SK-N-SH (cell line): ENCODE measurements around the gene CYTH4. TPM values are rescaled to one million over a fixed set of nuclear protein-coding genes. Genes with fewer than 3 reads are reported as not detected.

ENCODE experiments used
- CTCF ChIA-PET: fragments of 300-600, 350-600 bp; formaldehyde crosslinking; extraction: SDS; loops from one replicate; lab custom pipeline; 2021; lab: Yijun Ruan, JAX
- POLR2A ChIA-PET: fragments of 350-600 bp; sonication (Branson Sonifier 250); formaldehyde crosslinking; extraction: SDS; loops from one replicate; lab custom pipeline; 2020; ENCODE audit warnings: antibody characterized with exemption, inconsistent platforms; lab: Yijun Ruan, JAX
- DNase-seq: peaks from one replicate; pipeline ENCODE4 v3.0.0; 2012
- H2AFZ ChIP-seq: fragments of 200-600 bp; sonication (generic); 2 replicates; pipeline ENCODE4 v1.8.1; 2016; ENCODE audit warnings: antibody characterized with exemption, mild to moderate bottlenecking, low read depth
- H3F3A ChIP-seq: fragments of 200-600 bp; sonication (generic); replicated peaks from 2 replicates; pipeline ENCODE3; 2016; ENCODE audit warnings: antibody characterized with exemption, mild to moderate bottlenecking; ENCODE audit not compliant: insufficient read depth
- H3K27ac ChIP-seq, 2 experiments: fragments of 200-500 bp in 1 of 2; fragments of 200-600 bp in 1 of 2; sonication (Bioruptor generic) in 1 of 2; sonication (generic), shearing (Covaris generic) in 1 of 2; 2 replicates each; pipeline versions ENCODE4 v1.5.1 to v1.6.1; 2014 to 2016; ENCODE audit warnings: low read depth in 2 of 2, inconsistent platforms in 1 of 2, low read length in 1 of 2, mild to moderate bottlenecking in 1 of 2, mixed read lengths in 1 of 2
- H3K27me3 ChIP-seq: fragments of 200-600 bp; sonication (generic), shearing (Covaris generic); 2 replicates; pipeline ENCODE4 v1.6.1; 2016; ENCODE audit warnings: mixed run types; ENCODE audit not compliant: insufficient read depth
- H3K36me3 ChIP-seq, 2 experiments: fragments of 200-500 bp in 1 of 2; fragments of 200-600 bp in 1 of 2; sonication (Bioruptor generic) in 1 of 2; sonication (generic) in 1 of 2; replicated peaks in 1 of 2; 2 replicates each; pipeline versions ENCODE3 to v1.5.1; 2014 to 2016; ENCODE audit warnings: low read length in 1 of 2, mild to moderate bottlenecking in 1 of 2; ENCODE audit not compliant: insufficient read depth in 2 of 2, control insufficient read depth in 1 of 2
- H3K4me1 ChIP-seq, 2 experiments: fragments of 200-500 bp in 1 of 2; fragments of 200-600 bp in 1 of 2; sonication (Bioruptor generic) in 1 of 2; sonication (generic), shearing (Covaris generic) in 1 of 2; 2 replicates each; pipeline versions ENCODE4 v1.5.1 to v1.6.1; 2014 to 2016; ENCODE audit warnings: low read depth in 1 of 2, low read length in 1 of 2, mixed run types in 1 of 2; ENCODE audit not compliant: insufficient read depth in 2 of 2, control insufficient read depth in 1 of 2
- H3K4me2 ChIP-seq: fragments of 200-600 bp; sonication (generic), shearing (Covaris generic); 2 replicates; pipeline ENCODE4 v1.6.1; 2017; ENCODE audit warnings: mixed run types
- H3K4me3 ChIP-seq, 2 experiments: fragments of 200-500 bp in 1 of 2; fragments of 200-600 bp in 1 of 2; sonication (Bioruptor generic) in 1 of 2; sonication (generic), shearing (Covaris generic) in 1 of 2; 2 replicates each; pipeline versions ENCODE4 v1.5.1 to v1.8.1; 2014 to 2016; ENCODE audit warnings: low read depth in 2 of 2, inconsistent platforms in 1 of 2, low read length in 1 of 2, mild to moderate bottlenecking in 1 of 2, mixed read lengths in 1 of 2, moderate library complexity in 1 of 2
- H3K79me2 ChIP-seq: fragments of 200-600 bp; sonication (generic); 2 replicates; pipeline ENCODE4 v1.8.1; 2017; ENCODE audit warnings: mild to moderate bottlenecking; ENCODE audit not compliant: insufficient read depth
- H3K9ac ChIP-seq: fragments of 200-600 bp; sonication (generic); 2 replicates; pipeline ENCODE4 v1.6.1; 2017; ENCODE audit warnings: mixed run types
- H3K9me2 ChIP-seq: fragments of 200-600 bp; sonication (generic); 2 replicates; pipeline ENCODE4 v1.6.1; 2017; ENCODE audit warnings: mixed run types
- H3K9me3 ChIP-seq: fragments of 200-600 bp; sonication (generic); 2 replicates; pipeline ENCODE4 v1.6.1; 2017; ENCODE audit warnings: mixed run types, mild to moderate bottlenecking, moderate library complexity
- H4K20me1 ChIP-seq: fragments of 200-600 bp; sonication (generic); 2 replicates; pipeline ENCODE4 v1.6.1; 2017; ENCODE audit warnings: mild to moderate bottlenecking, mixed run types; ENCODE audit not compliant: insufficient read depth
- EZH2phosphoT487 ChIP-seq: fragments of 200-600 bp; sonication (generic); IDR thresholded peaks from 2 replicates; pipeline ENCODE4 v1.6.1; 2017; ENCODE audit warnings: low read depth, mixed run types, mild to moderate bottlenecking, antibody characterized with exemption, moderate library complexity, borderline replicate concordance
- FOSL2 ChIP-seq: IDR thresholded peaks from 2 replicates; pipeline ENCODE4 v1.4.0; 2012; ENCODE audit warnings: low read depth, mild to moderate bottlenecking, moderate library complexity, borderline replicate concordance
- FOXJ3 ChIP-seq: sonication (generic); formaldehyde crosslinking; IDR thresholded peaks from 2 replicates; pipeline ENCODE4 v1.5.1; 2020; ENCODE audit warnings: mild to moderate bottlenecking, missing genetic modification reagents
- FOXM1 ChIP-seq: IDR thresholded peaks from 2 replicates; pipeline ENCODE4 v1.4.0; 2012; ENCODE audit warnings: low read depth, mild to moderate bottlenecking
- GABPA ChIP-seq: IDR thresholded peaks from 2 replicates; pipeline ENCODE4 v1.4.0; 2012; ENCODE audit warnings: low read depth, mild to moderate bottlenecking
- GATA2 ChIP-seq: sonication (generic); formaldehyde crosslinking; IDR thresholded peaks from 2 replicates; pipeline ENCODE4 v1.5.0; 2020; ENCODE audit warnings: mild to moderate bottlenecking, missing genetic modification reagents
- JUND ChIP-seq: IDR thresholded peaks from 2 replicates; pipeline ENCODE4 v1.4.0; 2012
- NFIC ChIP-seq: IDR thresholded peaks from 2 replicates; pipeline ENCODE4 v1.4.0; 2012; ENCODE audit warnings: borderline replicate concordance
- RAD21 ChIP-seq: IDR thresholded peaks from 2 replicates; pipeline ENCODE4 v1.6.1; 2012; ENCODE audit warnings: mild to moderate bottlenecking, low read length
- RCOR1 ChIP-seq: fragments of 150-350 bp; IDR thresholded peaks from 2 replicates; pipeline ENCODE4 v1.6.1; 2017; ENCODE audit warnings: antibody characterized with exemption, low read length
- RXRA ChIP-seq: IDR thresholded peaks from 2 replicates; pipeline ENCODE4 v1.4.0; 2012; ENCODE audit warnings: low read depth, mild to moderate bottlenecking, borderline replicate concordance
- SMC3 ChIP-seq: IDR thresholded peaks from 2 replicates; pipeline ENCODE4 v1.6.1; 2012; ENCODE audit warnings: low read depth, low read length, improper control_type of control experiment
- TAF1 ChIP-seq: IDR thresholded peaks from 2 replicates; pipeline ENCODE4 v1.6.1; 2012; ENCODE audit warnings: low read depth, mild to moderate bottlenecking, low read length, moderate library complexity, borderline replicate concordance
- TCF12 ChIP-seq: IDR thresholded peaks from 2 replicates; pipeline ENCODE4 v1.4.0; 2012
- USF1 ChIP-seq: IDR thresholded peaks from 2 replicates; pipeline ENCODE4 v1.4.0; 2012; ENCODE audit warnings: low read depth, borderline replicate concordance
- USF2 ChIP-seq: fragments of 150-350 bp; IDR thresholded peaks from 2 replicates; pipeline ENCODE4 v1.6.1; 2017; ENCODE audit warnings: antibody characterized with exemption, low read length, low read depth, borderline replicate concordance
- WGBS: methylation state at CpG from one replicate; pipeline ENCODE4 v1.1.6; 2017; ENCODE audit warnings: low lambda C conversion rate; 5-methylcytosine and 5-hydroxymethylcytosine counted together
- polyA plus RNA-seq, 3 experiments: library from polyadenylated mRNA; depleted of rRNA; stranded (reverse); fragments of >200 nt; gene quantifications; 2 replicates each; pipeline ENCODE4 v1.2.3, GENCODE V29; 2012

Gene CYTH4
- polyA plus RNA-seq, 1 of the 3 experiments (the other 2 are of a cell fraction), result 0.07 TPM

GRCh38 chr22:37331034-37331428 is 48.7 kb downstream of the CYTH4 start:
- ChIA-PET CTCF (interaction anchor here (0.8 to 5.5 kb wide), 7 partner anchors 9 to 236 kb away, joined by 3 to 46 read pairs (median 3); no protein-coding TSS in a partner anchor), POLR2A (no interaction called here)
- no peak overlapping the region for H2AFZ ChIP-seq
- H3K27ac ChIP-seq, result no peak overlapping the region
- WGBS, result 21% methylated on average over 3 of the region's 7 CpGs
- TF ChIP-seq JUND, result peak; percentile 48
- TF ChIP-seq RXRA, result no peak
- TF ChIP-seq GATA2, result no peak
- peak; percentile 51; the same call in 1 of the 2 replicates for TF ChIP-seq TCF12
- TF ChIP-seq NFIC, result peak; percentile 36; the same call in 1 of the 2 replicates
- TF ChIP-seq FOSL2, result peak; percentile 72
- no peaks in the 10 kb centered on the region for H3K27me3 ChIP-seq
- no peaks in the 10 kb centered on the region for H3K79me2 ChIP-seq
- no peaks in the 10 kb centered on the region for H4K20me1 ChIP-seq
- no peak overlapping the region for H3K4me2 ChIP-seq
- no peaks in the 10 kb centered on the region for H3K36me3 ChIP-seq
- no peak for DNase-seq
- H3K4me3 ChIP-seq, result no peak overlapping the region
- H3K9me2 ChIP-seq, result no peaks in the 10 kb centered on the region
- H3K9ac ChIP-seq, result no peak overlapping the region
- H3F3A ChIP-seq, result peaks cover 26% of the 10 kb centered on the region
- peaks cover 14 to 26% of the 10 kb centered on the region in 2 experiments; a peak in 3 of 4 replicates for H3K4me1 ChIP-seq
- H3K9me3 ChIP-seq, result no peaks in the 10 kb centered on the region

GRCh38 chr22:37331856-37332536 is 49.7 kb downstream of the CYTH4 start:
- TF ChIP-seq RAD21, result no peak
- TF ChIP-seq SMC3, result no peak
- no peak for TF ChIP-seq USF1
- no peak for TF ChIP-seq RCOR1
- no peak for TF ChIP-seq FOXM1
- no peak for TF ChIP-seq EZH2phosphoT487
- no peak for TF ChIP-seq GATA2
- no peak for TF ChIP-seq NFIC
- no peak for TF ChIP-seq FOXJ3 (CRISPR knock-in tag)
- no peak for TF ChIP-seq TAF1
- no peak for TF ChIP-seq GABPA
- TF ChIP-seq USF2, result no peak
- H3K79me2 ChIP-seq, result no peaks in the 10 kb centered on the region
- no peak overlapping the region for H3K9ac ChIP-seq
- DNase-seq, result no peak
- CTCF ChIA-PET, result interaction anchor here (0.6 to 5.5 kb wide), 11 partner anchors 9 to 235 kb away, joined by 3 to 46 read pairs (median 3); partner anchors contain the start of gene ELFN2
- no peaks in the 10 kb centered on the region for H3K9me3 ChIP-seq
- H3K27ac ChIP-seq, result no peak overlapping the region
- H3K4me3 ChIP-seq, result no peak overlapping the region
- peaks cover 14 to 28% of the 10 kb centered on the region in 2 experiments; a peak in 3 of 4 replicates for H3K4me1 ChIP-seq
- POLR2A ChIA-PET, result no interaction called here
- H3K9me2 ChIP-seq, result no peaks in the 10 kb centered on the region
- H3F3A ChIP-seq, result peaks cover 26% of the 10 kb centered on the region
- 68% methylated on average over 6 of the region's 9 CpGs for WGBS
- no peak overlapping the region for H3K4me2 ChIP-seq
- H2AFZ ChIP-seq, result no peak overlapping the region
- H4K20me1 ChIP-seq, result no peaks in the 10 kb centered on the region
- H3K36me3 ChIP-seq, result no peaks in the 10 kb centered on the region
- H3K27me3 ChIP-seq, result no peaks in the 10 kb centered on the region
